K562 (cell line): ENCODE results near the gene POR. TPM values are rescaled to one million over a fixed set of nuclear protein-coding genes. Genes with fewer than 3 reads are reported as not detected.

Experiments used
- CHD4 ChIP-seq: fragments of 200-600 bp; sonication (generic); IDR thresholded peaks from 3 replicates; pipeline ENCODE4 v1.6.1; 2012; ENCODE audit warnings: low read depth, mild to moderate bottlenecking, mixed read lengths, low read length, inconsistent platforms; ENCODE audit not compliant: insufficient read depth, insufficient replicate concordance, poor library complexity, severe bottlenecking
- CTCF ChIP-seq, 3 experiments: IDR thresholded peaks in 2 of 3; conservative IDR thresholded peaks in 1 of 3; 2 replicates each; pipeline ENCODE4 v1.5.1; 2011 to 2012; ENCODE audit warnings: low read length in 3 of 3, mild to moderate bottlenecking in 3 of 3, control low read depth in 2 of 3, improper control_type of control experiment in 1 of 3, inconsistent platforms in 1 of 3, low read depth in 1 of 3, mixed read lengths in 1 of 3, moderate library complexity in 1 of 3; ENCODE audit not compliant: insufficient read depth in 2 of 3
- DEAF1 ChIP-seq: fragments of 450-650 bp; formaldehyde crosslinking; IDR thresholded peaks from 2 replicates; pipeline ENCODE4 v1.4.0; 2020; ENCODE audit warnings: mild to moderate bottlenecking, moderate library complexity
- KLF13 ChIP-seq: fragments of 450-650 bp; IDR thresholded peaks from 2 replicates; pipeline ENCODE4 v1.6.1; 2016; ENCODE audit warnings: missing genetic modification characterization, low read depth, mild to moderate bottlenecking, missing compliant biosample characterization, moderate library complexity, borderline replicate concordance
- MCM5 ChIP-seq: fragments of 450-650 bp; IDR thresholded peaks from 2 replicates; pipeline ENCODE4 v1.6.1; 2016; ENCODE audit warnings: low read depth
- NBN ChIP-seq: fragments of 450-650 bp; IDR thresholded peaks from 2 replicates; pipeline ENCODE4 v1.6.1; 2016; ENCODE audit warnings: low read depth, mild to moderate bottlenecking
- RBM25 ChIP-seq: fragments of 200-400 bp; formaldehyde crosslinking; IDR thresholded peaks from 2 replicates; pipeline ENCODE4 v1.6.1; 2018; ENCODE audit warnings: low read length, low read depth, moderate library complexity; ENCODE audit not compliant: severe bottlenecking
- RCOR1 ChIP-seq, 2 experiments: IDR thresholded peaks; 2 replicates each; pipeline ENCODE4 v1.6.1; 2012; ENCODE audit warnings: low read depth in 2 of 2, low read length in 2 of 2, borderline replicate concordance in 1 of 2, improper control_type of control experiment in 1 of 2
- SMC3 ChIP-seq: conservative IDR thresholded peaks from 2 replicates; pipeline ENCODE4 v1.6.1; 2011; ENCODE audit warnings: low read depth, low read length, improper control_type of control experiment; ENCODE audit not compliant: insufficient read depth
- SREBF1 ChIP-seq: fragments of 150-350 bp; IDR thresholded peaks from 2 replicates; pipeline ENCODE4 v1.6.1; 2014; ENCODE audit warnings: antibody characterized with exemption, low read depth, low read length, borderline replicate concordance
- ZFX ChIP-seq: sonication (generic); formaldehyde crosslinking; IDR thresholded peaks from 2 replicates; pipeline ENCODE4 v1.8.0; 2022; ENCODE audit warnings: mild to moderate bottlenecking, missing genetic modification reagents, moderate library complexity
- ZKSCAN3 ChIP-seq: fragments of 250-450 bp; sonication (Bioruptor Pico); IDR thresholded peaks from 2 replicates; pipeline ENCODE4 v1.4.0; 2020
- ZNF318 ChIP-seq, 2 experiments: fragments of 450-650 bp; IDR thresholded peaks; 2 replicates each; pipeline ENCODE4 v1.6.1; 2016; ENCODE audit warnings: mild to moderate bottlenecking in 2 of 2, borderline replicate concordance in 1 of 2, low read depth in 1 of 2, moderate library complexity in 1 of 2
- ZNF589 ChIP-seq: fragments of 200-800 bp; sonication (Bioruptor generic); IDR thresholded peaks from 2 replicates; pipeline ENCODE4 v1.6.1; 2016; ENCODE audit warnings: low read depth, missing genetic modification characterization, missing compliant biosample characterization
- ZNF668 ChIP-seq: fragments of 250-450 bp; sonication (Bioruptor Pico); IDR thresholded peaks from 2 replicates; pipeline ENCODE4 v1.8.0; 2022; ENCODE audit warnings: mild to moderate bottlenecking, inconsistent platforms
- polyA plus RNA-seq, 8 experiments: library from polyadenylated mRNA; depleted of rRNA in 4 of 8; stranded (reverse) in 5 of 8; unstranded in 3 of 8; fragments of >200 nt; fragmentation: Nextera tagmentation in 2 of 8; fragmentation: Illumina TruSeq in 1 of 8; extraction: Ambion mirVana in 2 of 8; extraction: Trizol in 1 of 8; gene quantifications; 2 replicates each; pipeline versions ENCODE4 v1.2.1 to v1.2.3, GENCODE V29; 2011 to 2014; ENCODE audit warnings: inconsistent platforms in 1 of 8, missing spikeins in 1 of 8
- total RNA-seq, 7 experiments: library from RNA; depleted of rRNA in 6 of 7; stranded (reverse); fragments of >200 nt in 6 of 7; fragmentation: Illumina TruSeq in 2 of 7; extraction: Trizol in 2 of 7; gene quantifications; 2 replicates each; pipeline versions ENCODE4 v1.2.1 to v1.2.3, GENCODE V29; 2011 to 2021; ENCODE audit warnings: low replicate concordance in 1 of 7

Gene POR
- total and polyA plus RNA-seq, 9 of the 15 experiments (the other 6 are each of a cell fraction or from before 2014, with no cell fraction given) = 4.7 to 142 (median 40.8) TPM

GRCh38 chr7:76020031-76020714 is 105.2 kb downstream of the POR start (continued):
- TF ChIP-seq RBM25 (no peak), ZNF318 (IDR thresholded peaks at IDR 0.05; ENCODE audit: borderline replicate concordance in 1 of 2, low read depth in 1 of 2) (no peak), MCM5 (no peak), SREBF1 (no peak), ZNF668 (CRISPR knock-in tag) (no peak), KLF13 (tag) (no peak), ZKSCAN3 (no peak), ZNF589 (CRISPR knock-in tag) (no peak), RCOR1 (IDR thresholded peaks at IDR 0.05; ENCODE audit: borderline replicate concordance in 1 of 2, low read depth in 2 of 2, low read length in 2 of 2) (peak in 1 of 2 experiments; percentile 23; a peak in 1 of 4 replicates), DEAF1 (CRISPR knock-in tag) (peak; percentile 96), NBN (no peak), SMC3 (peak; percentile 98), CHD4 (no peak), CTCF (IDR thresholded peaks at IDR 0.05 in 2 of 3, conservative IDR thresholded peaks at IDR 0.05 in 1 of 3; ENCODE audit: insufficient read depth in 2 of 3, low read depth in 1 of 3, low read length in 3 of 3) (peak; percentile 91 to 99 (median 96)), ZFX (CRISPR knock-in tag) (no peak)
